Mesothelial cell of epicardium (in vitro differentiated cells): ENCODE measurements around the gene RIMS4. TPM values are rescaled to one million over a fixed set of nuclear protein-coding genes. Genes with fewer than 3 reads are reported as not detected.

ENCODE experiments used
- DNase-seq, 2 experiments: peaks; one replicate each; pipeline ENCODE4 v3.0.0; 2021; ENCODE audit warnings: low spot score in 2 of 2; ENCODE audit not compliant: unreplicated experiment in 2 of 2
- H3K27ac Mint-ChIP-seq: 2 replicates; pipeline ENCODE4 v1.8.0; 2021; ENCODE audit warnings: mixed read lengths
- H3K27me3 Mint-ChIP-seq: 2 replicates; pipeline ENCODE4 v1.8.0; 2021; ENCODE audit warnings: low read depth, mixed read lengths
- H3K36me3 Mint-ChIP-seq: 2 replicates; pipeline ENCODE4 v1.8.0; 2021; ENCODE audit warnings: mixed read lengths
- H3K4me1 Mint-ChIP-seq: 2 replicates; pipeline ENCODE4 v1.8.0; 2021; ENCODE audit warnings: mixed read lengths
- H3K4me3 Mint-ChIP-seq: 2 replicates; pipeline ENCODE4 v1.8.0; 2021; ENCODE audit warnings: mild to moderate bottlenecking, moderate library complexity, mixed read lengths
- H3K9me3 Mint-ChIP-seq: 2 replicates; pipeline ENCODE4 v1.8.0; 2021; ENCODE audit warnings: mixed read lengths
- CTCF ChIP-seq: fragments of 200-600 bp; sonication (generic); IDR thresholded peaks from one replicate; pipeline ENCODE4 v1.5.0; 2021; ENCODE audit warnings: antibody characterized with exemption; ENCODE audit not compliant: unreplicated experiment
- total RNA-seq: library from RNA; stranded (reverse); gene quantifications from 3 replicates; pipeline ENCODE4 v1.2.1, GENCODE V29; 2021

The RIMS4 gene
- total RNA-seq, 1 donor from 2014 or later: 1.6 TPM

GRCh38 chr20:44724423-44725091, 85.8 kb downstream of the RIMS4 start:
- no peak overlapping the region for H3K4me3 Mint-ChIP-seq
- H3K27ac Mint-ChIP-seq: no peak overlapping the region
- H3K4me1 Mint-ChIP-seq: peaks cover 5% of the 10 kb centered on the region
- DNase-seq: no peak
- no peaks in the 10 kb centered on the region for H3K9me3 Mint-ChIP-seq
- no peaks in the 10 kb centered on the region for H3K27me3 Mint-ChIP-seq
- H3K36me3 Mint-ChIP-seq: no peaks in the 10 kb centered on the region
- no peak for TF ChIP-seq CTCF

- H3K36me3 Mint-ChIP-seq: no peaks in the 10 kb centered on the region
- DNase-seq: no peak
- H3K4me1 Mint-ChIP-seq: peaks cover 3% of the 10 kb centered on the region
- no peaks in the 10 kb centered on the region for H3K27me3 Mint-ChIP-seq
- H3K9me3 Mint-ChIP-seq: no peaks in the 10 kb centered on the region
- H3K4me3 Mint-ChIP-seq: no peak overlapping the region
- no peak for TF ChIP-seq CTCF
- no peak overlapping the region for H3K27ac Mint-ChIP-seq
Measured at GRCh38 chr20:44723798-44724362, 86.5 kb downstream of the RIMS4 start.

- TF ChIP-seq CTCF: no peak
- H3K4me3 Mint-ChIP-seq: no peak overlapping the region
- H3K36me3 Mint-ChIP-seq: no peaks in the 10 kb centered on the region
- no peaks in the 10 kb centered on the region for H3K27me3 Mint-ChIP-seq
- no peaks in the 10 kb centered on the region for H3K9me3 Mint-ChIP-seq
- no peaks in the 10 kb centered on the region for H3K4me1 Mint-ChIP-seq
- no peak overlapping the region for H3K27ac Mint-ChIP-seq
- DNase-seq: no peak
Measured at GRCh38 chr20:44723391-44723790, 87.0 kb downstream of the RIMS4 start.

- Mint-ChIP-seq H3K36me3 (no peaks in the 10 kb centered on the region), H3K27me3 (no peaks in the 10 kb centered on the region), H3K9me3 (no peaks in the 10 kb centered on the region), H3K4me1 (no peaks in the 10 kb centered on the region), H3K27ac (no peak overlapping the region), H3K4me3 (no peak overlapping the region)
- no peak for TF ChIP-seq CTCF
- no peak for DNase-seq
Measured at GRCh38 chr20:44722990-44723389, 87.4 kb downstream of the RIMS4 start.

- Mint-ChIP-seq H3K27ac (no peak overlapping the region), H3K4me3 (no peak overlapping the region), H3K4me1 (no peaks in the 10 kb centered on the region), H3K9me3 (no peaks in the 10 kb centered on the region), H3K36me3 (no peaks in the 10 kb centered on the region), H3K27me3 (no peaks in the 10 kb centered on the region)
- DNase-seq: no peak
- no peak for TF ChIP-seq CTCF
Measured at GRCh38 chr20:44721785-44722054, 88.6 kb downstream of the RIMS4 start.
